HCT116 (cell line): ENCODE results near the gene LTO1.

Experiments used
- ATF3 ChIP-seq: IDR thresholded peaks from 2 replicates; pipeline ENCODE4 v1.6.1; 2012
- CEBPB ChIP-seq: IDR thresholded peaks from 2 replicates; pipeline ENCODE4 v1.6.1; 2012; ENCODE audit warnings: low read depth
- EZH2 ChIP-seq: fragments of 200-600 bp; sonication (generic); IDR thresholded peaks from 2 replicates; pipeline ENCODE4 v1.6.1; 2017; ENCODE audit warnings: antibody characterized with exemption, mixed run types
- FOSL1 ChIP-seq: IDR thresholded peaks from 2 replicates; pipeline ENCODE4 v1.6.1; 2012; ENCODE audit warnings: low read depth
- JUND ChIP-seq: IDR thresholded peaks from 2 replicates; pipeline ENCODE4 v1.6.1; 2012
- POLR2A ChIP-seq: IDR thresholded peaks from 2 replicates; pipeline ENCODE4 v1.7.0; 2011; ENCODE audit warnings: borderline replicate concordance; ENCODE audit not compliant: insufficient read depth, insufficient read length; ENCODE audit errors: extremely low read depth
- POLR2AphosphoS5 ChIP-seq: IDR thresholded peaks from 2 replicates; pipeline ENCODE4 v1.6.1; 2011; ENCODE audit warnings: mild to moderate bottlenecking, low read depth, low read length, moderate library complexity
- RAD21 ChIP-seq: IDR thresholded peaks from 2 replicates; pipeline ENCODE4 v1.6.1; 2012; ENCODE audit warnings: low read depth, mild to moderate bottlenecking
- SRF ChIP-seq: IDR thresholded peaks from 2 replicates; pipeline ENCODE4 v1.6.1; 2012; ENCODE audit warnings: low read depth
- TCF7L2 ChIP-seq: IDR thresholded peaks from 2 replicates; pipeline ENCODE4 v1.7.0; 2011; ENCODE audit warnings: borderline replicate concordance, inconsistent platforms; ENCODE audit not compliant: insufficient read depth, insufficient read length; ENCODE audit errors: extremely low read depth
- TF ChIP-seq, protein P1 (sequence below), 3 experiments: fragments of 200-600 bp in 1 of 3; sonication (generic) in 1 of 3; IDR thresholded peaks in 2 of 3; conservative IDR thresholded peaks in 1 of 3; 2 replicates each; pipeline ENCODE4 v1.5.1; 2012 to 2017; ENCODE audit warnings: low read depth in 2 of 3, low read length in 2 of 3, antibody characterized with exemption in 1 of 3, borderline replicate concordance in 1 of 3, control low read depth in 1 of 3, mild to moderate bottlenecking in 1 of 3, mixed read lengths in 1 of 3, mixed run types in 1 of 3, moderate library complexity in 1 of 3; ENCODE audit not compliant: insufficient read depth in 1 of 3
- TF ChIP-seq, protein P2 (sequence below): IDR thresholded peaks from 2 replicates; pipeline ENCODE4 v1.6.1; 2012

- TF ChIP-seq CEBPB (no peak), POLR2A (no peak), RAD21 (no peak), JUND (no peak), SRF (no peak), FOSL1 (no peak), ATF3 (no peak), EZH2 (no peak), POLR2AphosphoS5 (no peak), TCF7L2 (no peak)
- TF ChIP-seq, protein P1, sequence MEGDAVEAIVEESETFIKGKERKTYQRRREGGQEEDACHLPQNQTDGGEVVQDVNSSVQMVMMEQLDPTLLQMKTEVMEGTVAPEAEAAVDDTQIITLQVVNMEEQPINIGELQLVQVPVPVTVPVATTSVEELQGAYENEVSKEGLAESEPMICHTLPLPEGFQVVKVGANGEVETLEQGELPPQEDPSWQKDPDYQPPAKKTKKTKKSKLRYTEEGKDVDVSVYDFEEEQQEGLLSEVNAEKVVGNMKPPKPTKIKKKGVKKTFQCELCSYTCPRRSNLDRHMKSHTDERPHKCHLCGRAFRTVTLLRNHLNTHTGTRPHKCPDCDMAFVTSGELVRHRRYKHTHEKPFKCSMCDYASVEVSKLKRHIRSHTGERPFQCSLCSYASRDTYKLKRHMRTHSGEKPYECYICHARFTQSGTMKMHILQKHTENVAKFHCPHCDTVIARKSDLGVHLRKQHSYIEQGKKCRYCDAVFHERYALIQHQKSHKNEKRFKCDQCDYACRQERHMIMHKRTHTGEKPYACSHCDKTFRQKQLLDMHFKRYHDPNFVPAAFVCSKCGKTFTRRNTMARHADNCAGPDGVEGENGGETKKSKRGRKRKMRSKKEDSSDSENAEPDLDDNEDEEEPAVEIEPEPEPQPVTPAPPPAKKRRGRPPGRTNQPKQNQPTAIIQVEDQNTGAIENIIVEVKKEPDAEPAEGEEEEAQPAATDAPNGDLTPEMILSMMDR (IDR thresholded peaks at IDR 0.05 in 2 of 3, conservative IDR thresholded peaks at IDR 0.05 in 1 of 3; ENCODE audit: borderline replicate concordance in 1 of 3, insufficient read depth in 1 of 3, low read depth in 2 of 3, low read length in 2 of 3): no peak
- TF ChIP-seq, protein P2, sequence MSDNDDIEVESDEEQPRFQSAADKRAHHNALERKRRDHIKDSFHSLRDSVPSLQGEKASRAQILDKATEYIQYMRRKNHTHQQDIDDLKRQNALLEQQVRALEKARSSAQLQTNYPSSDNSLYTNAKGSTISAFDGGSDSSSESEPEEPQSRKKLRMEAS: no peak
Measured at GRCh38 chr11:69655479-69656428, 19.4 kb downstream of the LTO1 start.
